HG03159 (cell line): ENCODE data around the gene PROM1.

ENCODE experiments used
- ATAC-seq: cut with Tn5 transposase; IDR thresholded peaks from one replicate; pipeline ENCODE4 v1.9.1; 2021; ENCODE audit warnings: mild to moderate bottlenecking, moderate library complexity; ENCODE audit not compliant: unreplicated experiment

Gene PROM1

DNA sequence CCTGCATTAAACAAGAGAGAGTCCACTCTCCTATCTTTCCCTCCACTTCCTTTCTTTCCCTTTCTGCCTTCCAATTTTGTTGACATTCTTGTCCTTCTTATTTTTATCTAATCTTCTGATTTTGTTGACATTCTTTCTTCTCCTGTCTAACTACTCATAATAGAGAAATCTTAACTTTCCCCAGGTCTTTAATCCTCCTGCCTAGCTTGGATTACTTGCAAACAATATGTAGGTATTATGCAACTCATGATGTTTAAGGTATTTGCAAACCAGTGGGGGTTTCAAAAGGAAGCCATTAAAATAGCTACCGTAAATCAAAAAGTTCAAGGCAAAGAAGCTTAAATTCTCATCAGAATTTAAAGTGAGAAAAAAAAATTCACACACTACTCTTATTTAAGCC is 53.9 kb downstream of the PROM1 start:
- ATAC-seq = no peak

- no peak for ATAC-seq
These were observed 54.6 kb downstream of the PROM1 start for GRCh38 chr4:16029262-16029661.

DNA sequence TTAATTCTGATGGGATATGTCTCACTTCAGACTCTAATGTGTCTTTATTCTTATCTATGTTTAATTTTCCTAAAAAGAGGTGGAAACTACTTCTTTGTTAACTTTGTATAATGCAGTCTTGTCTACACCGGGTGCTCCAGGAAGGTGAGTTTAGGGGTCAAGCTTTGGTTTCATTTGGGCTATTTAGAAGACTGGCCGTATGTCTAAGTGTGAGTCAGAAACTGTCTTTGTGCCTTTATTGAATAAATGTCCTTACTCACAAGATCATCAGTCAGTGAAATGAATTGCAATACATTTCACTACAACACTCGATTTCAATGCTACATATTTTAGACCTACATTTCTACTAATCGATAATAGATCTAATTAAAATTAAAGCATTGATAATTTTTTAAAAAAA is 56.2 kb downstream of the PROM1 start:
- ATAC-seq = no peak

DNA sequence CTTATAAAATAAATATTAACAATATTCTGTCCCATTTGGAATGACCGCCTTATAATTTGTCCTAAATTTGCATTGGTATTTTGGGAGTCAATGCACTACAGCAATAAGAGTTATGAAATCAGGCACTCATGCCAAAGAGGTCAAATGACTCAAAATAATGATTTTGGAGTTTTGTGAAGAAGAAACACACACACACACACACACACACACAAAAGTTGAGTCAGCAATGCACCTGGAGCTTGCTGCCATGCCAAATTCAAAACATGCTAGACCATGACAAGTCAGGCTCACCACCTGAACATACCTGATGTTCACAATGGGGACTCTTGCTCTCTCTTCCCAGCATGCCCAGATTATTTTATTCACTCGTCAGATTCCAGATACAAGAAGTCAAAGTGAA is 56.7 kb downstream of the PROM1 start:
- ATAC-seq = no peak

- no peak for ATAC-seq
These were observed 57.6 kb downstream of the PROM1 start for GRCh38 chr4:16026160-16026761.

GRCh38 chr4:16025268-16025667 is 58.6 kb downstream of the PROM1 start:
- no peak for ATAC-seq

- no peak for ATAC-seq
These were observed 59.9 kb downstream of the PROM1 start for GRCh38 chr4:16023776-16024408.

- no peak for ATAC-seq
These were observed 61.8 kb downstream of the PROM1 start for GRCh38 chr4:16021804-16022560.

DNA sequence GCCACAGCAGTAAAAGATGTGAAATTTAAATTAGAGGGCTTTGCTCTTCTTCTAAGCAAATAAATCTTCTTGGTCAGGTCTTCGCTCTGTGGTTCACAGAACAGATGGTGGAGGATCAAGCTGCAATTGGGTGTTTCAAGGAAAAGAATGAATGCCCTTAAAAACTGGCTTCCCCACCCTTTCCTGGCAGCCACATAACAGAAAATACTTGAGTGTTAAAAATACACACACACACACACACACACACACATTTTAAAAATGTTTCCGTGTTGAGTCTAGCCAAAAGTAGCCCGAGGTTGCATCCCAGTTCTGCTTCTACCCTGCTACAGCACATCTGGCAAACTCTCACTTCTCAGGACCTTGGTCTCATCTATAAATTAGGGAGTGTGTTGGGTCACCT is 64.2 kb downstream of the PROM1 start:
- no peak for ATAC-seq

GRCh38 chr4:16018841-16019240 is 65.0 kb downstream of the PROM1 start:
- ATAC-seq = no peak

- ATAC-seq = no peak
These were observed 65.7 kb downstream of the PROM1 start for GRCh38 chr4:16018061-16018676.

GRCh38 chr4:16016536-16016935 is 67.3 kb downstream of the PROM1 start:
- ATAC-seq = no peak

DNA sequence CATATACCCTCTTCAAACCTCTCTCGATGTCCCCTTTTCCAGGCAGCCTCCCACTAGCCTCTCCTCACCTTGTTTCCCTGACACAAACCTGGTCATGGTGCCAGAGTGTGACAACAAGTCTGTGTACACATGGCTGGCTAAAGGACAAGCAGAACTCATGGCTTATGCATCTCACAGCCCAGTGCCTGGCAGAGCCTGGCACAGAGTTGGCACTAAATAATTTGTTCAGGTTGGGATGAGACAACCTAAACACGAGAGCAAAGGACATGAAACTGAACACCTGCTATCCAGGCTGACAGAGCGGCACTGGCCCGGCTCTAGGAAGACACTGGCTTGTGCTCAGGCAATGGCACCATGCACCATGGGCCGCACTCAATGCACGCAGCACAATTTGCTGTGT is 72.7 kb downstream of the PROM1 start:
- no peak for ATAC-seq

DNA sequence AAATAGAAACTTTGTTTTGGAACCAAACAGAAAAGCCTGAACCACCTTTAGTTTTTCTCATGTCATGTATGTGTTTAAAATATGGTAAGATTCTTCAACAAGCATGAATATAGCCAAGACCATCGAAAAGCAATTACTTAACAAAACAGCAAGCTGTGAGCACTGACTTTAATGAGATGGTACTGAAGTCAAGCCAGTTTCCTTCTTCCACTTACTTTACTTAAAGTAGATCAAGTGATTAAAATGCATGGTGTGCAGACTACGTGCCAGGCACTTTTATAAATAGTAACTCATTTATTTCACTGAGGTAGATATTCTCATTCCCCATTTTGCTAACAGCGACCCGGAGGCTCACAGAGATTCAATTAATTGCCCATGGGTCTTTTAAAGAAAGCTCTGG is 74.7 kb downstream of the PROM1 start:
- no peak for ATAC-seq

DNA sequence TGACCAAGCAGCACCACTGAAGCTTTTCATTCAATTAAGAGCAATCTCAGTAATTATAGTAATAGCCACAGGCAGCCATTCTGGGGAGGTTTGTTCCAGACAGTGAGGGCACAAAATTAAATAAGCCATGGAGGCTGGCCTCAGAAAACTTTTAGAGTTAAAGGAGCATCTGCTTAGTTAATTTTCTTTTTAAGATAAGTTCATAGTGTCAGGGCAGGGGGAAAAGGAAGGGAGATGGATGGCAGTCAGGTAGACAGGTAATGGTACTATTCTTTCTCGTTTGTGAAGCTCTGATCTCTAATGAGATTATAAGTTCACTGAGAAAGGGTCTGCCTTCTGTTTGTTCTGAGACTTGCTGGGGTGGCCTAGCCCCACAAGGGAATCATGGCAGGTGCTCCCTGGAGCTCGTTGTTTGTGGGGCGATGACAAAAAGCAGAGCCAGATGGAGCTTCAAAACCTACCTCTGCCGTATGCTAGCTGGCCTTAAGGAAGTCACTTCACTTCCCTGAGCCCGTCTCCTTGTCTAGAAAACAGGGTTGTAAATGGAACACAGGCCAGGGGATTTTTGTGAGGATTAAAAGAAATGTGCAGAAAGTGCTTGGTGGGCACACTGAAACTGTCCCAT is 76.2 kb downstream of the PROM1 start:
- ATAC-seq = no peak

GRCh38 chr4:16006771-16007446 is 76.9 kb downstream of the PROM1 start:
- no peak for ATAC-seq

- ATAC-seq = no peak
These were observed 78.1 kb downstream of the PROM1 start for GRCh38 chr4:16005676-16006075.

DNA sequence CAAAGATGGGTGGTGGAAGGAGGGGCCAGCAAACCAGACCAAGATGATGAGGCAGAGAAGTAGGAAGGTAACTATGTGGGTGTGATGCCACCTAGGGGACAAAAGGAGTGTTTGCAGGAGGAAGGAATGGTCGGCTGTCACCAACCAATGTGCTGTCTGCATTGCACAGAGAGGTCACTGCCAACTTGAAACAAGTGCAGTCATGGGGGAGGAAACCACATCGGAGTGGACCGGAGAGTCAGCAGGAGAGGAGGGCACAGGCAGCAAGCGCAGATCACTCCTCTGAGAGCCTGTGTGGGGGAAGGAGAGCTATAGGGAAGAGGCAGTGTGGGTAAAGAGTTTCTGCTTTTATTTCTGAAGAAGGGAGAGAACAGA is 82.4 kb downstream of the PROM1 start:
- peak; percentile 95 for ATAC-seq

DNA sequence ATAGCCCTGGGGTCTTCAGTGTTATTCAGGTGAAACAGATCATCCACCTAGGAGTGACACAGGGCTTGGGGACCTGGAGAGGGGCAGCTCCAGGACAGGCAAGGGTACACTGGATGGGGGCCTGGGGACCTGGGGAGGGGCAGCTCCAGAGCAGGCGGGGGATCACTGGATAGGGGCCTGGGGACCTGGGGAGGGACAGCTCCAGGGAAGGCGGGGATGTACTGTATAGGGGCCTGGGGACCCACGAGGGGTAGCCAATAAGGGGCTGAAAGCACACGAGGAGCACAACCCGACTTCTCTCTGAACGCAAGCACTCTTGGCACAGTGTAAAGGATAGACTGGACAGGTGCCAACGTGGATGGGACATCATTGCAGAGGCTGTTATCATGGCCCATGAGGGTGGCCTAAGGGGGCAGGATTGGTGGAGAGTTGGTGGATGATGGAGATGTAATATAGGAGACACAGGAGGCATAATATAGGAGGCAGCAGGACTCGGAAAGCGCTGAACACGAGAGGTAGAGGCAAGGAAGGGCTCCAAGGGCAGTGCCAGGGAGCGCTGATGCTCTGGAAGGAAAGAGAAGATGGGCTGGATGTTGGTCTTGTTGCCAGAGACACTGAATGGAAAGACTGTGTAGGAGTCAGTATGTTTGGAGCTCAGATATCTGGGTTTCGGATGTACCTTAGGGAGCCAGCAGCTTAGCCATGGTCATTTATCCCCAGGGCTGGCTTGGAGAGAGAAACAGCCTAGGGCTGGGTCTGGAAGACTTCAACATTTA is 82.9 kb downstream of the PROM1 start:
- peak; percentile 8 for ATAC-seq

DNA sequence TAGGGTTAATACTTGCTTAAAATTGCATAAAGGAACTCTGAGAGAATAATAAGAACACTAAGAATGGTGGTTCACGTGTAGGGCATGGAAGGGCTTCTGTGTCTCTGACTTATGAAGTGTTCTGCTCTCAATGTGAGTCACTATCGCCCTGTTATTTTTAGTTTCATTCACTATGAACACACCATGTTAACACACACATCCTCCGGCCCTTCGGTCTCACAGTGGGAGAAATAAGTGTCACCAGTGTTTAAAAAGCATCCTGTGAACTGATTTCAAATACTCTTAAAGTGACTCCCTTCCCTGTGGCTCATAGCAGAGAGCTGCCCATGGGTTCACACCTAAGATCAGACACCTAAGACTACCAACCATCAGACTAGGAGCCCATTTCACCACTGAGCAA is 87.0 kb downstream of the PROM1 start:
- no peak for ATAC-seq
